Measurements from ENCODE around the gene MYDGF. TPM values are rescaled to one million over a fixed set of nuclear protein-coding genes. Genes with fewer than 3 reads are reported as not detected.

Gene MYDGF
- total RNA-seq, 1 donor from 2014 or later = 51.2 TPM

- no peaks in the 10 kb centered on the region for H3K27me3 Mint-ChIP-seq (ENCODE audit: low read depth)
- no peak for TF ChIP-seq CTCF (IDR thresholded peaks at IDR 0.05; ENCODE audit: unreplicated experiment)
- no peak for DNase-seq (ENCODE audit: low spot score in 2 of 2, unreplicated experiment in 2 of 2)
- H3K36me3 Mint-ChIP-seq = peaks cover 8% of the 10 kb centered on the region
- H3K9me3 Mint-ChIP-seq = no peaks in the 10 kb centered on the region
- H3K4me1 Mint-ChIP-seq = peaks cover 11% of the 10 kb centered on the region
- peak overlapping the region; percentile 66 for H3K4me3 Mint-ChIP-seq
- peak overlapping the region; percentile 76 for H3K27ac Mint-ChIP-seq
Measured at GRCh38 chr19:4671185-4671851, 1.2 kb upstream of the MYDGF start.

GRCh38 chr19:4664642-4665041 is 5.5 kb downstream of the MYDGF start:
- H3K27ac Mint-ChIP-seq = no peak overlapping the region
- H3K4me3 Mint-ChIP-seq = no peak overlapping the region
- no peak for DNase-seq (ENCODE audit: low spot score in 2 of 2, unreplicated experiment in 2 of 2)
- H3K9me3 Mint-ChIP-seq = no peaks in the 10 kb centered on the region
- H3K4me1 Mint-ChIP-seq = peaks cover 11% of the 10 kb centered on the region
- no peak for TF ChIP-seq CTCF (IDR thresholded peaks at IDR 0.05; ENCODE audit: unreplicated experiment)
- peaks cover 21% of the 10 kb centered on the region for H3K36me3 Mint-ChIP-seq
- no peaks in the 10 kb centered on the region for H3K27me3 Mint-ChIP-seq (ENCODE audit: low read depth)

GRCh38 chr19:4662812-4663211 is 7.3 kb downstream of the MYDGF start:
- H3K9me3 Mint-ChIP-seq = no peaks in the 10 kb centered on the region
- DNase-seq (ENCODE audit: low spot score in 2 of 2, unreplicated experiment in 2 of 2) = no peak
- H3K27me3 Mint-ChIP-seq (ENCODE audit: low read depth) = no peaks in the 10 kb centered on the region
- H3K4me1 Mint-ChIP-seq = no peaks in the 10 kb centered on the region
- peaks cover 26% of the 10 kb centered on the region for H3K36me3 Mint-ChIP-seq
- TF ChIP-seq CTCF (IDR thresholded peaks at IDR 0.05; ENCODE audit: unreplicated experiment) = no peak
- no peak overlapping the region for H3K4me3 Mint-ChIP-seq
- no peak overlapping the region for H3K27ac Mint-ChIP-seq

- Mint-ChIP-seq H3K27me3 (ENCODE audit: low read depth) (no peaks in the 10 kb centered on the region), H3K36me3 (peaks cover 25% of the 10 kb centered on the region), H3K9me3 (no peaks in the 10 kb centered on the region), H3K4me3 (no peak overlapping the region), H3K27ac (no peak overlapping the region), H3K4me1 (no peaks in the 10 kb centered on the region)
- no peak for DNase-seq (ENCODE audit: low spot score in 2 of 2, unreplicated experiment in 2 of 2)
- TF ChIP-seq CTCF (IDR thresholded peaks at IDR 0.05; ENCODE audit: unreplicated experiment) = no peak
Measured at GRCh38 chr19:4662020-4662695, 8.0 kb downstream of the MYDGF start.

- TF ChIP-seq CTCF (IDR thresholded peaks at IDR 0.05; ENCODE audit: unreplicated experiment) = no peak
- no peaks in the 10 kb centered on the region for H3K27me3 Mint-ChIP-seq (ENCODE audit: low read depth)
- no peak overlapping the region for H3K27ac Mint-ChIP-seq
- no peaks in the 10 kb centered on the region for H3K9me3 Mint-ChIP-seq
- H3K4me3 Mint-ChIP-seq = no peak overlapping the region
- peaks cover 25% of the 10 kb centered on the region for H3K36me3 Mint-ChIP-seq
- H3K4me1 Mint-ChIP-seq = no peaks in the 10 kb centered on the region
- DNase-seq (ENCODE audit: low spot score in 2 of 2, unreplicated experiment in 2 of 2) = no peak
Measured at GRCh38 chr19:4660993-4661392, 9.1 kb downstream of the MYDGF start.

Measured in mesothelial cell of epicardium (in vitro differentiated cells).